GM08714 (cell line): ENCODE measurements around the gene YJU2.
"Not testable (repeated sequence)": the region's sequence is repeated elsewhere in the genome, so short reads cannot be mapped to it uniquely, and the experiment has no call there.

Experiments
- H3K4me3 ChIP-seq: fragments of 200-500 bp; sonication (Bioruptor generic); 2 replicates; pipeline ENCODE4 v1.5.1; 2014; ENCODE audit warnings: mild to moderate bottlenecking, low read length, inconsistent platforms
- ZNF274 ChIP-seq: IDR thresholded peaks from 2 replicates; pipeline ENCODE4 v1.6.1; 2012; ENCODE audit warnings: mild to moderate bottlenecking, low read depth, low read length

YJU2 gene

GRCh38 chr19:4234142-4234861, 12.6 kb upstream of the YJU2 start:
- no peak overlapping the region for H3K4me3 ChIP-seq
- no peak for TF ChIP-seq ZNF274

- H3K4me3 ChIP-seq = no peak overlapping the region
- TF ChIP-seq ZNF274 = no peak
Observed at GRCh38 chr19:4234862-4235201, 12.0 kb upstream of the YJU2 start.

- H3K4me3 ChIP-seq = not testable (repeated sequence)
Observed at GRCh38 chr19:4237510-4237909, 9.4 kb upstream of the YJU2 start.

- TF ChIP-seq ZNF274 = no peak
- H3K4me3 ChIP-seq = no peak overlapping the region
Observed at GRCh38 chr19:4238831-4239230, 8.0 kb upstream of the YJU2 start.

- no peak for TF ChIP-seq ZNF274
- no peak overlapping the region for H3K4me3 ChIP-seq
Observed at GRCh38 chr19:4241824-4242430, 5.0 kb upstream of the YJU2 start.

GRCh38 chr19:4245938-4246337, 942 bp upstream of the YJU2 start:
- H3K4me3 ChIP-seq = not testable (repeated sequence)

GRCh38 chr19:4256563-4256962, 9.7 kb downstream of the YJU2 start:
- TF ChIP-seq ZNF274 = no peak

GRCh38 chr19:4257025-4257424, 10.1 kb downstream of the YJU2 start:
- H3K4me3 ChIP-seq = no peak overlapping the region
- no peak for TF ChIP-seq ZNF274

More at GRCh38 chr19:4256563-4256962, 9.7 kb downstream of the YJU2 start:
- no peak overlapping the region for H3K4me3 ChIP-seq

GRCh38 chr19:4258181-4258580, 11.3 kb downstream of the YJU2 start:
- no peak overlapping the region for H3K4me3 ChIP-seq
- TF ChIP-seq ZNF274 = no peak

GRCh38 chr19:4260613-4261191, 13.8 kb downstream of the YJU2 start:
- no peak for TF ChIP-seq ZNF274
- H3K4me3 ChIP-seq = no peak overlapping the region

- TF ChIP-seq ZNF274 = no peak
Observed at GRCh38 chr19:4264812-4265211, 17.9 kb downstream of the YJU2 start.

GRCh38 chr19:4266253-4267000, 19.5 kb downstream of the YJU2 start:
- TF ChIP-seq ZNF274 = no peak
- H3K4me3 ChIP-seq = no peak overlapping the region

More at GRCh38 chr19:4264812-4265211, 17.9 kb downstream of the YJU2 start:
- no peak overlapping the region for H3K4me3 ChIP-seq

- H3K4me3 ChIP-seq = no peak overlapping the region
- no peak for TF ChIP-seq ZNF274
Observed at GRCh38 chr19:4267101-4267900, 20.4 kb downstream of the YJU2 start.

GRCh38 chr19:4267901-4268815, 21.3 kb downstream of the YJU2 start:
- no peak overlapping the region for H3K4me3 ChIP-seq
- no peak for TF ChIP-seq ZNF274
